ENCODE measurements around the gene ZNF784.

Gene ZNF784

DNA sequence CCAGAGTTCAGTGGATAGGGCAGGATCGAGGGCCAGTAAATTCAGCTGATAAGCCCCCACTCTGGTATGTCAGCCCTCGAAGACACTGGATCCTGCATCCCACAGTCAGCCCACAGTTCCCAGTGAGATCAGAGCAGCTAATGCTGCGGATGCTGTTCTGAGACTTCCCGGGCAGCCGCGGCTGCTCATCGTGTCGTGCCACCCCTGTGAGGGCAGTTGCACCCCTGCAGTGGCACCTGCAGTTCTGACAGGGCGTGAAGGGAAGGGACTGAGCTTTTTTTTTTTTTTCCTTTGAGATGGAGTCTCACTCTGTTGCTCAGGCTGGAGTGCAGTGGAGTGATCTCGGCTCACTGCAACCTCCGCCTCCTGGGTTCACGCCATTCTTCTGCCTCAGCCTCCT is 43.1 kb upstream of the ZNF784 start:
- TF ChIP-seq TAF1 (IDR thresholded peaks at IDR 0.05; ENCODE audit: borderline replicate concordance, insufficient read depth, low read length) (no peak), REST (IDR thresholded peaks at IDR 0.05; ENCODE audit: insufficient read depth in 1 of 2, low read depth in 2 of 2, low read length in 2 of 2) (no peak), SIN3A (IDR thresholded peaks at IDR 0.05; ENCODE audit: borderline replicate concordance, insufficient read depth, low read length) (no peak), POLR2AphosphoS5 (IDR thresholded peaks at IDR 0.05; ENCODE audit: low read depth, low read length) (no peak), FOXP2 (optimal IDR thresholded peaks at IDR 0.05; ENCODE audit: borderline replicate concordance, extremely low read depth, extremely low read length, insufficient read depth) (no peak)

- TF ChIP-seq POLR2AphosphoS5 (IDR thresholded peaks at IDR 0.05; ENCODE audit: low read depth, low read length) (no peak), REST (IDR thresholded peaks at IDR 0.05; ENCODE audit: insufficient read depth in 1 of 2, low read depth in 2 of 2, low read length in 2 of 2) (no peak), SIN3A (IDR thresholded peaks at IDR 0.05; ENCODE audit: borderline replicate concordance, insufficient read depth, low read length) (no peak), TAF1 (IDR thresholded peaks at IDR 0.05; ENCODE audit: borderline replicate concordance, insufficient read depth, low read length) (no peak), FOXP2 (optimal IDR thresholded peaks at IDR 0.05; ENCODE audit: borderline replicate concordance, extremely low read depth, extremely low read length, insufficient read depth) (no peak)
These were observed 42.6 kb upstream of the ZNF784 start for GRCh38 chr19:55667006-55667381.

GRCh38 chr19:55666343-55667005 is 42.1 kb upstream of the ZNF784 start:
- no peak for TF ChIP-seq POLR2AphosphoS5 (IDR thresholded peaks at IDR 0.05; ENCODE audit: low read depth, low read length)
- TF ChIP-seq REST (IDR thresholded peaks at IDR 0.05; ENCODE audit: insufficient read depth in 1 of 2, low read depth in 2 of 2, low read length in 2 of 2), result no peak
- TF ChIP-seq TAF1 (IDR thresholded peaks at IDR 0.05; ENCODE audit: borderline replicate concordance, insufficient read depth, low read length), result no peak
- TF ChIP-seq SIN3A (IDR thresholded peaks at IDR 0.05; ENCODE audit: borderline replicate concordance, insufficient read depth, low read length), result no peak
- TF ChIP-seq FOXP2 (optimal IDR thresholded peaks at IDR 0.05; ENCODE audit: borderline replicate concordance, extremely low read depth, extremely low read length, insufficient read depth), result no peak

DNA sequence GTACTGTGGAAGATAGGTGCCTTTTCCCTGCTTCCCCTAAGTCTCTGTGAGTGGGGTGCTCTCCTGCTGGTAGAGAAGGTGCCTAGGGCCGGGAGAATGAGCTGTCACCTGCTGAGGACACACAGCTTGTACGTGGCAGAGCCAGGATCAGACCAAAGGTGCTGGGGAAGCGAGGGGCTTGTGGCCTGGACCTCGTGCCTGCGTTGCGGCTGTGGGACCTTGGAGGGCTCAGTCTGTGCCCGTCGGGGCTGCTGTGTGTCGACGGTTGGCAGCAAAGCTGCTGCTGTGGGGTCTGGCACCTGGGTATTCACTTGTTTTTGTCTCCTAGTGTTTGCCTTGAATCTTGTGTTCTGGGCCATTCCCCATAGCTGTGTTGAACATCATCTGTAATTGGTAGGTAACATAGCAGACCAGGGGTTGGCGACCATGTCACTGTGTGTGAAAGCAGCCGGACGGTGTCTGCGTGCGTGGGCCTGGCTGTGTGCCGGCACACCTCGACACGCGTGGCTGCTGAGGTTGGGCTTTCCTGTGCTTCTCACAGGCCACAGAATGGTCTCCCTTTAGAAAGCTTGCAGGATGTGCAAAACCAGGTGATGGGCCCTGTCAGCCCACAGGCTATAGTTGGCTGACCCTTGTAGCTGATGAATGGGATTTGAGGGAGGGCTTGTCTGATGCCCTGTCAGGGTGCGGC is 39.6 kb upstream of the ZNF784 start:
- TF ChIP-seq FOXP2 (optimal IDR thresholded peaks at IDR 0.05; ENCODE audit: borderline replicate concordance, extremely low read depth, extremely low read length, insufficient read depth) (no peak), SIN3A (IDR thresholded peaks at IDR 0.05; ENCODE audit: borderline replicate concordance, insufficient read depth, low read length) (no peak), TAF1 (IDR thresholded peaks at IDR 0.05; ENCODE audit: borderline replicate concordance, insufficient read depth, low read length) (no peak), REST (IDR thresholded peaks at IDR 0.05; ENCODE audit: insufficient read depth in 1 of 2, low read depth in 2 of 2, low read length in 2 of 2) (no peak), POLR2AphosphoS5 (IDR thresholded peaks at IDR 0.05; ENCODE audit: low read depth, low read length) (no peak)

All from PFSK-1 (cell line).